Esophagus muscularis mucosa (tissue), 4 donors: ENCODE results near the gene LGR5.

Experiments
- EP300 ChIP-seq: sonication (generic); formaldehyde crosslinking; IDR thresholded peaks from one replicate; pipeline ENCODE4 v1.6.1; 2017; ENCODE audit warnings: antibody characterized with exemption
- POLR2A ChIP-seq: fragments of 450-650 bp; IDR thresholded peaks from one replicate; pipeline ENCODE4 v1.6.1; 2017; ENCODE audit warnings: antibody characterized with exemption, moderate library complexity, mild to moderate bottlenecking, low read depth
- POLR2AphosphoS5 ChIP-seq, 2 donors: sonication (generic); formaldehyde crosslinking; IDR thresholded peaks; one replicate each; pipeline ENCODE4 v1.6.1; 2017; ENCODE audit warnings: antibody characterized with exemption in 2 of 2
- TF ChIP-seq, protein P1 (sequence below), 3 experiments: fragments of 200-600 bp in 2 of 3; fragments of 450-650 bp in 1 of 3; sonication (generic) in 2 of 3; IDR thresholded peaks; one replicate each; pipeline ENCODE4 v1.5.1; 2017 to 2019; ENCODE audit warnings: antibody characterized with exemption in 3 of 3, mild to moderate bottlenecking in 2 of 3, moderate library complexity in 1 of 3

DNA sequence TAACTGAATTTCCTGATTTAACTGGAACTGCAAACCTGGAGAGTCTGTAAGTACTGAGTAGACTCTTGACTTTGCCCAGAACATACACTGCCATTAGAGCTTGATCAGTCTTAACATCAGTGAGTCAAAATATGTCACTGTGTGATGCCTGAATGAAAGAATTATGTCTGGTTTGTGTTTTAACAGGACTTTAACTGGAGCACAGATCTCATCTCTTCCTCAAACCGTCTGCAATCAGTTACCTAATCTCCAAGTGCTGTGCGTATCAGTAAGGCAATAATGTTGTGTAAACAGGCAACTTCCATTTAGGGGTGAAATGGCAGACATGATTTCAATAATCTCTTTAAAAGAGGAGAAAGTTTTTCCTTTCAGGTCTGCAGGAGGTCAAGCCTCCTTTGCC lies 127.1 kb downstream of the LGR5 start:
- TF ChIP-seq, protein P1, sequence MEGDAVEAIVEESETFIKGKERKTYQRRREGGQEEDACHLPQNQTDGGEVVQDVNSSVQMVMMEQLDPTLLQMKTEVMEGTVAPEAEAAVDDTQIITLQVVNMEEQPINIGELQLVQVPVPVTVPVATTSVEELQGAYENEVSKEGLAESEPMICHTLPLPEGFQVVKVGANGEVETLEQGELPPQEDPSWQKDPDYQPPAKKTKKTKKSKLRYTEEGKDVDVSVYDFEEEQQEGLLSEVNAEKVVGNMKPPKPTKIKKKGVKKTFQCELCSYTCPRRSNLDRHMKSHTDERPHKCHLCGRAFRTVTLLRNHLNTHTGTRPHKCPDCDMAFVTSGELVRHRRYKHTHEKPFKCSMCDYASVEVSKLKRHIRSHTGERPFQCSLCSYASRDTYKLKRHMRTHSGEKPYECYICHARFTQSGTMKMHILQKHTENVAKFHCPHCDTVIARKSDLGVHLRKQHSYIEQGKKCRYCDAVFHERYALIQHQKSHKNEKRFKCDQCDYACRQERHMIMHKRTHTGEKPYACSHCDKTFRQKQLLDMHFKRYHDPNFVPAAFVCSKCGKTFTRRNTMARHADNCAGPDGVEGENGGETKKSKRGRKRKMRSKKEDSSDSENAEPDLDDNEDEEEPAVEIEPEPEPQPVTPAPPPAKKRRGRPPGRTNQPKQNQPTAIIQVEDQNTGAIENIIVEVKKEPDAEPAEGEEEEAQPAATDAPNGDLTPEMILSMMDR (IDR thresholded peaks at IDR 0.05): no peak
- TF ChIP-seq POLR2A (no peak), EP300 (no peak), POLR2AphosphoS5 (IDR thresholded peaks at IDR 0.05) (no peak)
